SK-N-SH (cell line): ENCODE results near the gene SELENOI. TPM values are rescaled to one million over a fixed set of nuclear protein-coding genes. Genes with fewer than 3 reads are reported as not detected.

Experiments used
- CTCF ChIA-PET: fragments of 300-600, 350-600 bp; formaldehyde crosslinking; extraction: SDS; loops from one replicate; lab custom pipeline; 2021; lab: Yijun Ruan, JAX
- POLR2A ChIA-PET: fragments of 350-600 bp; sonication (Branson Sonifier 250); formaldehyde crosslinking; extraction: SDS; loops from one replicate; lab custom pipeline; 2020; ENCODE audit warnings: antibody characterized with exemption, inconsistent platforms; lab: Yijun Ruan, JAX
- DNase-seq: peaks from one replicate; pipeline ENCODE4 v3.0.0; 2012
- H2AFZ ChIP-seq: fragments of 200-600 bp; sonication (generic); 2 replicates; pipeline ENCODE4 v1.8.1; 2016; ENCODE audit warnings: antibody characterized with exemption, mild to moderate bottlenecking, low read depth
- H3F3A ChIP-seq: fragments of 200-600 bp; sonication (generic); replicated peaks from 2 replicates; pipeline ENCODE3; 2016; ENCODE audit warnings: antibody characterized with exemption, mild to moderate bottlenecking; ENCODE audit not compliant: insufficient read depth
- H3K27ac ChIP-seq, 2 experiments: fragments of 200-500 bp in 1 of 2; fragments of 200-600 bp in 1 of 2; sonication (Bioruptor generic) in 1 of 2; sonication (generic), shearing (Covaris generic) in 1 of 2; 2 replicates each; pipeline versions ENCODE4 v1.5.1 to v1.6.1; 2014 to 2016; ENCODE audit warnings: low read depth in 2 of 2, inconsistent platforms in 1 of 2, low read length in 1 of 2, mild to moderate bottlenecking in 1 of 2, mixed read lengths in 1 of 2
- H3K27me3 ChIP-seq: fragments of 200-600 bp; sonication (generic), shearing (Covaris generic); 2 replicates; pipeline ENCODE4 v1.6.1; 2016; ENCODE audit warnings: mixed run types; ENCODE audit not compliant: insufficient read depth
- H3K36me3 ChIP-seq, 2 experiments: fragments of 200-500 bp in 1 of 2; fragments of 200-600 bp in 1 of 2; sonication (Bioruptor generic) in 1 of 2; sonication (generic) in 1 of 2; replicated peaks in 1 of 2; 2 replicates each; pipeline versions ENCODE3 to v1.5.1; 2014 to 2016; ENCODE audit warnings: low read length in 1 of 2, mild to moderate bottlenecking in 1 of 2; ENCODE audit not compliant: insufficient read depth in 2 of 2, control insufficient read depth in 1 of 2
- H3K4me1 ChIP-seq, 2 experiments: fragments of 200-500 bp in 1 of 2; fragments of 200-600 bp in 1 of 2; sonication (Bioruptor generic) in 1 of 2; sonication (generic), shearing (Covaris generic) in 1 of 2; 2 replicates each; pipeline versions ENCODE4 v1.5.1 to v1.6.1; 2014 to 2016; ENCODE audit warnings: low read depth in 1 of 2, low read length in 1 of 2, mixed run types in 1 of 2; ENCODE audit not compliant: insufficient read depth in 2 of 2, control insufficient read depth in 1 of 2
- H3K4me2 ChIP-seq: fragments of 200-600 bp; sonication (generic), shearing (Covaris generic); 2 replicates; pipeline ENCODE4 v1.6.1; 2017; ENCODE audit warnings: mixed run types
- H3K4me3 ChIP-seq, 2 experiments: fragments of 200-500 bp in 1 of 2; fragments of 200-600 bp in 1 of 2; sonication (Bioruptor generic) in 1 of 2; sonication (generic), shearing (Covaris generic) in 1 of 2; 2 replicates each; pipeline versions ENCODE4 v1.5.1 to v1.8.1; 2014 to 2016; ENCODE audit warnings: low read depth in 2 of 2, inconsistent platforms in 1 of 2, low read length in 1 of 2, mild to moderate bottlenecking in 1 of 2, mixed read lengths in 1 of 2, moderate library complexity in 1 of 2
- H3K79me2 ChIP-seq: fragments of 200-600 bp; sonication (generic); 2 replicates; pipeline ENCODE4 v1.8.1; 2017; ENCODE audit warnings: mild to moderate bottlenecking; ENCODE audit not compliant: insufficient read depth
- H3K9ac ChIP-seq: fragments of 200-600 bp; sonication (generic); 2 replicates; pipeline ENCODE4 v1.6.1; 2017; ENCODE audit warnings: mixed run types
- H3K9me2 ChIP-seq: fragments of 200-600 bp; sonication (generic); 2 replicates; pipeline ENCODE4 v1.6.1; 2017; ENCODE audit warnings: mixed run types
- H3K9me3 ChIP-seq: fragments of 200-600 bp; sonication (generic); 2 replicates; pipeline ENCODE4 v1.6.1; 2017; ENCODE audit warnings: mixed run types, mild to moderate bottlenecking, moderate library complexity
- H4K20me1 ChIP-seq: fragments of 200-600 bp; sonication (generic); 2 replicates; pipeline ENCODE4 v1.6.1; 2017; ENCODE audit warnings: mild to moderate bottlenecking, mixed run types; ENCODE audit not compliant: insufficient read depth
- CHD2 ChIP-seq: fragments of 150-350 bp; IDR thresholded peaks from 2 replicates; pipeline ENCODE4 v1.6.1; 2018; ENCODE audit warnings: low read length; ENCODE audit not compliant: partially characterized antibody
- EP300 ChIP-seq, 2 experiments: IDR thresholded peaks; 2 replicates each; pipeline versions ENCODE4 v1.4.0 to v1.6.1; 2012; ENCODE audit warnings: borderline replicate concordance in 1 of 2, low read depth in 1 of 2, low read length in 1 of 2
- FOSL2 ChIP-seq: IDR thresholded peaks from 2 replicates; pipeline ENCODE4 v1.4.0; 2012; ENCODE audit warnings: low read depth, mild to moderate bottlenecking, moderate library complexity, borderline replicate concordance
- FOXJ3 ChIP-seq: sonication (generic); formaldehyde crosslinking; IDR thresholded peaks from 2 replicates; pipeline ENCODE4 v1.5.1; 2020; ENCODE audit warnings: mild to moderate bottlenecking, missing genetic modification reagents
- FOXM1 ChIP-seq: IDR thresholded peaks from 2 replicates; pipeline ENCODE4 v1.4.0; 2012; ENCODE audit warnings: low read depth, mild to moderate bottlenecking
- JUND ChIP-seq: IDR thresholded peaks from 2 replicates; pipeline ENCODE4 v1.4.0; 2012
- MXI1 ChIP-seq: IDR thresholded peaks from 2 replicates; pipeline ENCODE4 v1.6.1; 2012; ENCODE audit warnings: mild to moderate bottlenecking, low read depth, low read length, improper control_type of control experiment
- NFIC ChIP-seq: IDR thresholded peaks from 2 replicates; pipeline ENCODE4 v1.4.0; 2012; ENCODE audit warnings: borderline replicate concordance
- NRF1 ChIP-seq: IDR thresholded peaks from 2 replicates; pipeline ENCODE4 v1.6.1; 2012; ENCODE audit warnings: low read depth, mild to moderate bottlenecking, low read length
- RFX5 ChIP-seq: IDR thresholded peaks from 2 replicates; pipeline ENCODE4 v1.6.1; 2012; ENCODE audit warnings: mild to moderate bottlenecking, improper control_type of control experiment, low read length
- RXRA ChIP-seq: IDR thresholded peaks from 2 replicates; pipeline ENCODE4 v1.4.0; 2012; ENCODE audit warnings: low read depth, mild to moderate bottlenecking, borderline replicate concordance
- WGBS: methylation state at CpG from one replicate; pipeline ENCODE4 v1.1.6; 2017; ENCODE audit warnings: low lambda C conversion rate; 5-methylcytosine and 5-hydroxymethylcytosine counted together
- polyA plus RNA-seq, 3 experiments: library from polyadenylated mRNA; depleted of rRNA; stranded (reverse); fragments of >200 nt; gene quantifications; 2 replicates each; pipeline ENCODE4 v1.2.3, GENCODE V29; 2012
- TF ChIP-seq, protein P1 (sequence below): IDR thresholded peaks from 2 replicates; pipeline ENCODE4 v1.4.0; 2012; ENCODE audit warnings: low read depth, borderline replicate concordance
- TF ChIP-seq, protein P2 (sequence below): IDR thresholded peaks from 2 replicates; pipeline ENCODE4 v1.4.0; 2012; ENCODE audit warnings: low read depth
- TF ChIP-seq, protein P3 (sequence below): fragments of 150-350 bp; IDR thresholded peaks from 2 replicates; pipeline ENCODE4 v1.6.1; 2017; ENCODE audit warnings: antibody characterized with exemption, low read length, low read depth, borderline replicate concordance
- TF ChIP-seq, protein P4 (sequence below): IDR thresholded peaks from 2 replicates; pipeline ENCODE4 v1.6.1; 2012; ENCODE audit warnings: mild to moderate bottlenecking, low read depth, low read length, moderate library complexity

Gene SELENOI
- polyA plus RNA-seq, 1 of the 3 experiments (the other 2 are of a cell fraction) = 4.4 TPM

DNA sequence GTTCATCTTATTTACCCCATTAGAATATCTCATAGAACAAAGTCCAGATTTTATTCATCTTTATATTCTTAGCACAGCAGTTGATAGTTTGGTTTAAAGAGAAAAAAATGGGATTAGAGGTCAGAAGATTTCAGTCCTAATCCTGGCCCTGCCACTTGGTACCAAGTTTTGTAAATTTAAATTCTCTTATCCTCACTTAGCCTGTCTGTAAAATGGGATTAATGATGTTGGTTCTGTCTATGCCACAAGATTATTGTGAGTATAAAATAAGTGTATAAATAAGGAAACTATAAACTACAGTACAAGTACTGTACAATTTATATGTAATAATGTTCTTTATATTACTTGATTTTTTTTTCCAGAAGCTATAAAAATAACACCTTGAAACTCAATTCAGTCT lies 38.7 kb downstream of the SELENOI start (continued):
- TF ChIP-seq, protein P1, sequence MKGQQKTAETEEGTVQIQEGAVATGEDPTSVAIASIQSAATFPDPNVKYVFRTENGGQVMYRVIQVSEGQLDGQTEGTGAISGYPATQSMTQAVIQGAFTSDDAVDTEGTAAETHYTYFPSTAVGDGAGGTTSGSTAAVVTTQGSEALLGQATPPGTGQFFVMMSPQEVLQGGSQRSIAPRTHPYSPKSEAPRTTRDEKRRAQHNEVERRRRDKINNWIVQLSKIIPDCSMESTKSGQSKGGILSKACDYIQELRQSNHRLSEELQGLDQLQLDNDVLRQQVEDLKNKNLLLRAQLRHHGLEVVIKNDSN = no peak

DNA sequence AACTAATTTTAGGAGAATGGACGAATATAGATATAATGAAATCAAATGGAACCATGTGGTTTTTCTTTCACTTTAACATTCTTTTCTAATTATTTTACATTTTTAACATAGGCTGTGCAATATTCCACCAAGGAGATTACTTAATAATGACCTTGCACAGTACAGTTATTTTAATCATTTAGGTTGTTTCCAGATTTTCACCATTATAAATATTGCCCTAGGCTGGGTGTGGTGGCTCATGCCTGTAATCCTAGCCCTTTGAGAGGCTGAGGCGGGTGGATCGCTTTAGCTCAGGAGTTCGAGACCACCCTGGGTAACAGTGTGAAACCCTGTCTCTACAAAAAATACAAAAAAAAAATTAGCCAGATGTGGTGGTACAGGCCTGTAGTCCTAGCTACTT lies 41.2 kb downstream of the SELENOI start:
- no peaks in the 10 kb centered on the region; a peak in 1 of 4 replicates for H3K4me1 ChIP-seq
- H3K9me3 ChIP-seq = no peaks in the 10 kb centered on the region
- no peak for DNase-seq
- no peaks in the 10 kb centered on the region for H3K27me3 ChIP-seq
- H4K20me1 ChIP-seq = no peaks in the 10 kb centered on the region
- H3K9me2 ChIP-seq = no peaks in the 10 kb centered on the region
- no peak overlapping the region for H3K4me2 ChIP-seq
- peaks cover 54 to 83% of the 10 kb centered on the region in 2 experiments for H3K36me3 ChIP-seq
- no peak overlapping the region for H3K4me3 ChIP-seq
- H3K9ac ChIP-seq = no peak overlapping the region
- H3K27ac ChIP-seq = no peak overlapping the region
- CTCF ChIA-PET = interaction anchor here (0.6 kb wide), 1 partner anchor 445 kb away, joined by 3 read pairs; no protein-coding TSS in a partner anchor
- TF ChIP-seq FOXJ3 = no peak
- TF ChIP-seq FOXM1 = no peak
- no peak for TF ChIP-seq MXI1
- TF ChIP-seq, protein P2, sequence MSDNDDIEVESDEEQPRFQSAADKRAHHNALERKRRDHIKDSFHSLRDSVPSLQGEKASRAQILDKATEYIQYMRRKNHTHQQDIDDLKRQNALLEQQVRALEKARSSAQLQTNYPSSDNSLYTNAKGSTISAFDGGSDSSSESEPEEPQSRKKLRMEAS = no peak
- no peak for TF ChIP-seq FOSL2
- TF ChIP-seq CHD2 = no peak
- TF ChIP-seq RFX5 = no peak
- TF ChIP-seq, protein P3, sequence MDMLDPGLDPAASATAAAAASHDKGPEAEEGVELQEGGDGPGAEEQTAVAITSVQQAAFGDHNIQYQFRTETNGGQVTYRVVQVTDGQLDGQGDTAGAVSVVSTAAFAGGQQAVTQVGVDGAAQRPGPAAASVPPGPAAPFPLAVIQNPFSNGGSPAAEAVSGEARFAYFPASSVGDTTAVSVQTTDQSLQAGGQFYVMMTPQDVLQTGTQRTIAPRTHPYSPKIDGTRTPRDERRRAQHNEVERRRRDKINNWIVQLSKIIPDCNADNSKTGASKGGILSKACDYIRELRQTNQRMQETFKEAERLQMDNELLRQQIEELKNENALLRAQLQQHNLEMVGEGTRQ = no peak
- TF ChIP-seq, protein P1 = no peak
- TF ChIP-seq EP300 (IDR thresholded peaks at IDR 0.05; ENCODE audit: borderline replicate concordance in 1 of 2, low read depth in 1 of 2, low read length in 1 of 2) = no peak
- TF ChIP-seq NRF1 = no peak
- no peak for TF ChIP-seq NFIC
- TF ChIP-seq, protein P4, sequence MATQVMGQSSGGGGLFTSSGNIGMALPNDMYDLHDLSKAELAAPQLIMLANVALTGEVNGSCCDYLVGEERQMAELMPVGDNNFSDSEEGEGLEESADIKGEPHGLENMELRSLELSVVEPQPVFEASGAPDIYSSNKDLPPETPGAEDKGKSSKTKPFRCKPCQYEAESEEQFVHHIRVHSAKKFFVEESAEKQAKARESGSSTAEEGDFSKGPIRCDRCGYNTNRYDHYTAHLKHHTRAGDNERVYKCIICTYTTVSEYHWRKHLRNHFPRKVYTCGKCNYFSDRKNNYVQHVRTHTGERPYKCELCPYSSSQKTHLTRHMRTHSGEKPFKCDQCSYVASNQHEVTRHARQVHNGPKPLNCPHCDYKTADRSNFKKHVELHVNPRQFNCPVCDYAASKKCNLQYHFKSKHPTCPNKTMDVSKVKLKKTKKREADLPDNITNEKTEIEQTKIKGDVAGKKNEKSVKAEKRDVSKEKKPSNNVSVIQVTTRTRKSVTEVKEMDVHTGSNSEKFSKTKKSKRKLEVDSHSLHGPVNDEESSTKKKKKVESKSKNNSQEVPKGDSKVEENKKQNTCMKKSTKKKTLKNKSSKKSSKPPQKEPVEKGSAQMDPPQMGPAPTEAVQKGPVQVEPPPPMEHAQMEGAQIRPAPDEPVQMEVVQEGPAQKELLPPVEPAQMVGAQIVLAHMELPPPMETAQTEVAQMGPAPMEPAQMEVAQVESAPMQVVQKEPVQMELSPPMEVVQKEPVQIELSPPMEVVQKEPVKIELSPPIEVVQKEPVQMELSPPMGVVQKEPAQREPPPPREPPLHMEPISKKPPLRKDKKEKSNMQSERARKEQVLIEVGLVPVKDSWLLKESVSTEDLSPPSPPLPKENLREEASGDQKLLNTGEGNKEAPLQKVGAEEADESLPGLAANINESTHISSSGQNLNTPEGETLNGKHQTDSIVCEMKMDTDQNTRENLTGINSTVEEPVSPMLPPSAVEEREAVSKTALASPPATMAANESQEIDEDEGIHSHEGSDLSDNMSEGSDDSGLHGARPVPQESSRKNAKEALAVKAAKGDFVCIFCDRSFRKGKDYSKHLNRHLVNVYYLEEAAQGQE = no peak
- no peak for TF ChIP-seq JUND
- no peak for TF ChIP-seq RXRA
- POLR2A ChIA-PET = no interaction called here
- H3F3A ChIP-seq = no peaks in the 10 kb centered on the region
- no peaks in the 10 kb centered on the region for H3K79me2 ChIP-seq
- H2AFZ ChIP-seq = no peak overlapping the region
- 95% methylated on average over 4 of the region's 4 CpGs for WGBS
